SH-SY5Y (cell line): Measurements from ENCODE around the gene LCNL1.

Experiments used
- GATA2 ChIP-seq: IDR thresholded peaks from 2 replicates; pipeline ENCODE4 v1.6.1; 2011; ENCODE audit warnings: mild to moderate bottlenecking, low read depth, low read length
- GATA3 ChIP-seq: IDR thresholded peaks from 2 replicates; pipeline ENCODE4 v1.6.1; 2011; ENCODE audit warnings: low read depth, mild to moderate bottlenecking, low read length, moderate library complexity

Gene LCNL1

DNA sequence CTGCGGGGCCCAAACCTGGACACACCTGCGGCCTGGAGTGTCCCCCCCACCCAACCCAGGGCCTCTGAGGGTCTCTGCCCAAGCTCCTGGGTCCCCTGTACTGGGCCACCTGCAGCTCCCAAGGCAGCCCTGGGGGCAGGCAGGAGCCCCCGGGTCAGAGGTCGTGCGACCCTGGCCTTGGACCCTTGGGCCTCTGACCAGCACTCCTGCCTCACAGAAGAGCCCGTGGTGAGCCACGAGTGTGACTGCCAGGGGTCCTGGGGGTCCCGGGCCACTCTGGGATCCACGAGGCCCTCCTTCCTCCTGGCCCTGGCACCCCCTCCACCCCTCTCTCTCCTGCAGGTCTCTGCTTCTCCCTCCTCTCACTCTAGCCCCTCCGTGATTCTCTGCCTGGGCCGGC is 10.5 kb upstream of the LCNL1 start:
- TF ChIP-seq GATA3 (no peak), GATA2 (no peak)

DNA sequence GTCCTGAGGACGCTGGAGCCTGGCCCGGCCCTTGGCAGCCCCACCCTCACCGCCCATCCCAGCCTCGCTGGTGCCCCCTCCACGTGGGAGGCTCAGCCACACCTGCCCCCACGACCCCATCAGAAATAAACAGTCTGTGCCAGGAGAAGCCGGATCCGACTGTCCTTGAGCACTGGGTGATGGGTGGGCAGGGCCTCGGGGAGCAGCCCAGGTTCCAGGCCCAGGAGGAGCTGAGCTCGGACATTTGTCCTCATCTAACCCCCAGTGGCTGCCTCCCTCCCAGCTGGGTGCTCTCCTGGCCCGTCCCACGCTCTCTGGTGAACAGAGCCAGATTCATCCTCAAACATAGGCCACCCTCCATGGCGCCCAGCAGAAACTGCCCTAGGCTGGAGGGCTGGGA is 10.1 kb upstream of the LCNL1 start:
- TF ChIP-seq GATA2 (no peak), GATA3 (no peak)

DNA sequence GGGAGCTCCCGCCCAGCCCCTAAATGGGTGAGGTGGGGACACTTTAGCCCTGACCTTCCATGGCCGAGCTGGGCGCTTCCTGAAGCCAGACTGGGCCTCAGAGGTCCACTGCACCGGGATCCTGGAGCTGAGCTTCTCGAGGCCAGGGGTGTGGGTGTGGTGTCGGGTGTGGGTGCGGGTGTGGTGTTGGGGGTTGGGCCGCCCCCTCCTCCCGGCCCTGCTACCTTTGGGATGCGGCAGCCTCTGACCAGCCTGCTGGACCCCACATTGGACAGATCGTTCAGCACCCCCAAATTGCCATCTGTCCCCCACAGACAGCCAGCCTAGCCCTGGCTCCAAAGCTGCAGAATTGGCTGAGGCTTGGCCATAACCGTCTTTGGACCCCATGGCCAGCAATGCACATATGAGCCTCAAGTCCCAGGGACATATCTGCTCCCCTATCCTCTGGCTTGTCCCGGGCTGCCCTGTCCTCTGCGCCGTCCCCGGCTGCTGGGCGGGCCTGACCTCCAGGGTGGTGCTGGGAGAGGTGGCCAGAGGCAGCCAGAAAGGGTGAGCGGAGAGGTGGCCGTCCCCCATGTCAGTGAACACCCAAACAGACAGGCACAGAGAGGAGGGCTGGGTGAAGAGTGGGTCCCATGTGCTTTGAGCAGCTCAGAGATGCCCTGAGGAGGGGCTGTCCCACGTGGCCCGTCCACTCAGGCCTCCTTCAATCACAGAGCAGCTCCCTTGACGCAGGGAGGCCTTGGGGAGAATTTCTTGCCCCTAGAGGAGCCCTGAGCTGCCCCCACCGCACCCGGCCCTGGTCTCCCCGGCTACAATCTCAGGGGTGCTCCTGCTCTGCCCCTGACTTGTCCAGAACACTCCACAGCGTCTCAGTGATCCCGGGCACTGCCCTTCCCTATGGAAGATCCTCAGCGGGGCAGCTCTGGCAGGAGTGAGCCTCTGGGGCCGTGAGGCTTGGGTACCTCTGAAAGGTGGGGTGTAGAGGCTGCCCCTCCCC is 8.9 kb upstream of the LCNL1 start:
- TF ChIP-seq GATA3 (no peak), GATA2 (no peak)

DNA sequence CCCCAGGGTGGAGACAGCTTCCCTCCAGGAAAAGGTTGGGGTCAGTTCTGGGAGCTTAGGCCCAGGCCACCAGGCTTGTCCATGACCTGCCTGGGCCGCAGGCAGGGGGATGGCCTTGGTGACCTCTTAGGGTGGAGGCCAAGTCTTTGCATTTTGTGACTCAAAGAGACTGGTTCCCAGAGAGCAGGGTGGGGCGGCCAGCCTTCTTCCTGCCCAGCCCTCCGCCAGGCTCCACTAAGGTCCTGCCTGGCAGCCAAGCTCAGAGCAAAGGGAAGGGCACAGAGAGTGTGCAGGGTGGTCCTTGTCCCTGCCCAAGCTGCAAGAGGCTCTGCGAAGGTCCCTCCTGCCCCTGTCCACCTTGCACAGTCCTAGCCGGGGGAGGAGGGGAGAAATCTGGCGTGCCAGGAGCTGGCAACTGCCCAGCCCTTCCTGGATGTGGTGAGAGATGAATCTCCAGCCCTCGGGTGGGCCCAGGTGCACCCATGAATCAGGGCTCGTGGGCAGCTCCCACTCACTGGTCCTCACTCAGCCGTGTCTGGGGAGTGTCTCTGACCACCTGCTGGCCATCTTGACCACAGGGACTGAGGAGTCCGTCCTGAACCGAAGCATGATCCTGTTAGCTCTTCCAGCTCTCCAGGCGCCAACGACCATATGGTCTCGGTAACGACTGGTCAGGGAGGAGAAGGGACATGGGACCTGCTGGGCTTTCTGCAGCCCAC is 7.8 kb upstream of the LCNL1 start:
- TF ChIP-seq GATA3 (no peak), GATA2 (no peak)

DNA sequence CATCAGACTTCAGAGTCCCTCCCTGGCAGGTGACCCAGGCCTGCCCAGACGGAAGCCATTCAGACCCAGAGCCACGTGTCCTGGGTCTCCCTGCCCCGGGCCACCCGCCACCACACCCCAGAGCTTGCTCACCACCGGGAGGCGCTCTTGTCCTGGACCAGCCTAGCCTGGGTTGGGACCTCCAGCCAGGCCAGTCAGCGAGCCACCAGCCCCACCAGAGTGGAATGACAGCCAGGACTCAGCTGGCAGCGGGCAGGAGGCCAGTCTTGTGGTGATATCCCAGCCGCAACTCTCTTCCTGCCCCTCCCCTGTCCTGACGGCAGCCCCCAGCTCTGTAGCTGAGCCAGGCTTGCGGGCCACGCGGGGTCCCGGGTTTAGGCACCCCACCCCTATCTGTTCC is 7.1 kb upstream of the LCNL1 start:
- no peak for TF ChIP-seq GATA3
- TF ChIP-seq GATA2 = no peak

GRCh38 chr9:136977223-136977622 is 5.6 kb upstream of the LCNL1 start, which contains the start of gene PTGDS:
Gene PTGDS (plus strand): TSS chr9:136977504. CDS start chr9:136977579, 75 bp downstream.
- TF ChIP-seq GATA2 (no peak), GATA3 (no peak)

DNA sequence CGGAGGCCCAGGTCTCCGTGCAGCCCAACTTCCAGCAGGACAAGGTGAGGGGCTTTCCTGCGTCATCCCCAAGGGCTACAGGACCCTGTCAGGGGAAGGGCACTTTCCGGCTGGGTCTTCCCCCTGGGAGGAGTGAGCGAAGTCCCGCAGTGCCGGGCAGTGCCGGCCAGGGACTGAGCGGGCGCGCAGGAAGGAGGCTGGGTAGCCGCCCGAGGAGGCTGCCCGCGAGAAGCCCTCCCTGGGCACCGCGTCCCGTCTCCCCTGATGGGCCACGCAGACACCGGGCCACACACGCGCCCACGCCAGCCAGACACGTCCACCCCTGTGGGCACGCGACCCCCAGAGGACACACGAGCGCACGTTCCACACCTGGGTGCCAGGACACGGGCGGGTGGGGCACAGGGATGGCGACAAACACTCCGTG is 5.1 kb upstream of the LCNL1 start:
- TF ChIP-seq GATA2 (no peak), GATA3 (no peak)

DNA sequence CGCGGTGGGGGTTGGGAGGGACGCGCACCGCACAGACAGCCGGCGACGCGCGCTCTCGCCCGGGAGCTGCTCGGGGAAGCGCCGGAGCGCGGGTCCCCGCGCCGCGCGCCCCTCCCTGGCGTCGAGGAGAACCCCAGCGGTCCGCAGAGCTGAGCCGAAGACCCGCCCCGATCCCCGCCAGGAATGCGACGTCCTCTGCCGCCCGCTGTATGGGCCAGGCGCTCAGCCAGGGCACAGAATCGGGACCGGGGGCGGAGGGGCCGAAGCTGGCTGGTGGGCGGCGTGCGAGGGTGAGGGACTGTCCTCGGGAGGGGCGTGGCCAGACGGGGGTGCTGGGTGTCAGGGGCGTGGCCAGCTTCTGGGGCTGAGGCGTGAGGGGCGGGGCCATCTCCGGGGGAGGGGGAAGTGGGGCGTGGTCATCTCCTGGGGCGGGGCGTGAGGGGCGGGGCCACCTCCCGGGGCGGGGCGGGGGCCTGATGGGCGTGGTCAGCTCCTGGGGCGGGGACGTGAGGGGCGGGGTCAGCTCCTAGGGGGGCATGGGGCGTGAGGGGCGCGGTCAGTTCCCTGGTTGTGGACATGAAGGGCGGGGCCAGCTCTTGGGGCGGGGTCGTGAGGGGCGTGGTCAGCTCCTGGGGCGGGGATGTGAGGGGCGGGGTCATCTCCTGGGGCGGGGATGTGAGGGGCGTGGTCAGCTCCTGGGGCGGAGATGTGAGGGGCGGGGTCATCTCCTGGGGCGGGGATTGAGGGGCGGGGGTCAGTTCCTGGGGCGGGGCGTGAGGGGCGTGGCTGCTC is 4.5 kb upstream of the LCNL1 start:
- TF ChIP-seq GATA2 = no peak
- TF ChIP-seq GATA3 = no peak

- TF ChIP-seq GATA3 (no peak), GATA2 (no peak)
Observed at GRCh38 chr9:136978865-136979544, 3.8 kb upstream of the LCNL1 start.

GRCh38 chr9:136979769-136980587 is 2.8 kb upstream of the LCNL1 start:
- TF ChIP-seq GATA3 (no peak), GATA2 (no peak)

DNA sequence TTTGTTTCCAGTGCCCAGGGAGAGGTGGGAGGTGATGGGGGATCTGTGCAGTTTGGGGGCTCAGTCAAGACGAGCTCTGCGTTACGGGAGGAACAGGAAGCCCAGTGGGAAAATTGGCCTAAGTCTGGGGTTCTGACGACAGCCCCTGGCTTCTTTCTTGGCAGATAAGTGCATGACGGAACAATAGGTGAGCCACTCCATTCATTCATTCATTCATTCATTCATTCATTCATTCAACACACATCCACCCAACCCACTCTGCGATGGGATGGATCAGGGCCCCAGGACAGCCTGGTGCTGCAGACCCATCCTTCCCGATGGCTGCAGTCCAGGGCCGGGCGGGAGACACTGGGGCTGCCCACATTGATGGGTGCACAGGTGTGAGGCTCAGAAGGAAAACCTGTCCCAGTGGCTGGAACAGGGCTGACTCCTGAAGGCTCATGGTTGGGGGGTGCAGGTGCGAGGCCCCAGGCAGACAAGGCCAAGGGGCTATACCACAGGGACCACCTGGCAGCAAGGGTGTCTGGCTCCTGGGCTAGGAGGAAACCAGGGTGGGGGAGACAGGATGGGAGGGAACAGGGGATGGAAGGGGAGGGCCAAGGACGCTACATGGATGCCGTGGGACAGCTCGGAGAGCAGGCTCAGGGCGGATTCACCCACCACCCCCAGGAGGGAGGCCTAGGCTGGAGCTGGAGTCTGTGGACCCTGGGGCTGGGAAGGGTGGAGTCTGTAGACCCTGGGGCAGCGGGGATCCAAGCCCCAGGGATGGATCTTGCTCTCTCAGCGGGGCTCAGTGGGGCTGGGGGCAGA is 1.9 kb upstream of the LCNL1 start:
- TF ChIP-seq GATA2 = no peak
- no peak for TF ChIP-seq GATA3
